HG03108 (cell line): ENCODE data around the gene MYMK.
"Not testable (repeated sequence)": the region's sequence is repeated elsewhere in the genome, so short reads cannot be mapped to it uniquely, and the experiment has no call there.

Experiments
- ATAC-seq: cut with Tn5 transposase; IDR thresholded peaks from one replicate; pipeline ENCODE4 v1.9.1; 2021; ENCODE audit warnings: moderate library complexity; ENCODE audit not compliant: unreplicated experiment

MYMK gene, protein sequence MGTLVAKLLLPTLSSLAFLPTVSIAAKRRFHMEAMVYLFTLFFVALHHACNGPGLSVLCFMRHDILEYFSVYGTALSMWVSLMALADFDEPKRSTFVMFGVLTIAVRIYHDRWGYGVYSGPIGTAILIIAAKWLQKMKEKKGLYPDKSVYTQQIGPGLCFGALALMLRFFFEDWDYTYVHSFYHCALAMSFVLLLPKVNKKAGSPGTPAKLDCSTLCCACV

DNA sequence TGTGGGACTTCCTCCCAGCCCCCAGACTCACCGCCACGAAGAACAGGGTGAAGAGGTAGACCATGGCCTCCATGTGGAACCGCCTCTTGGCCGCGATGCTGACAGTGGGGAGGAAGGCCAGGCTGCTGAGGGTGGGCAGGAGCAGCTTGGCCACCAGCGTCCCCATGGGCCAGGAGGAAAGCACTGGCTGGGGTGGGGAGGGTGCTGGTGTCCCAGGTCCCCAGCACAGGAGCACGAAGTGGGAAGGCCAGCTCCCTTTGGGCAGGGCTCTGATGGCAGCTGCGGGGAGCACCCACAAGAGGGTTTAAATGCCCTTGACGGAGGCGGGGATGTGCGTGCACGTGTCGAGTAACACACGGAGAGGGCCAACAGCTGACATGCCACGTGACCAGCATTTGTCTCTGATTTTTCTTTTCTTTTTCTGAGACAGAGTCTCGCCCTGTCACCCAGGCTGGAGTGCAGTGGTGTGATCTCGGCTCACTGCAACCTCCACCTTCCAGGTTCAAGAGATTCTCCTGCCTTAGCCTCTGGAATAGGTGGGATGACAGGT is at the start of gene MYMK:
Gene MYMK (minus strand): TSS at position 281 of the 550 bp plus-strand sequence. CDS start 115 bp downstream, at position 166.
- ATAC-seq: no peak

DNA sequence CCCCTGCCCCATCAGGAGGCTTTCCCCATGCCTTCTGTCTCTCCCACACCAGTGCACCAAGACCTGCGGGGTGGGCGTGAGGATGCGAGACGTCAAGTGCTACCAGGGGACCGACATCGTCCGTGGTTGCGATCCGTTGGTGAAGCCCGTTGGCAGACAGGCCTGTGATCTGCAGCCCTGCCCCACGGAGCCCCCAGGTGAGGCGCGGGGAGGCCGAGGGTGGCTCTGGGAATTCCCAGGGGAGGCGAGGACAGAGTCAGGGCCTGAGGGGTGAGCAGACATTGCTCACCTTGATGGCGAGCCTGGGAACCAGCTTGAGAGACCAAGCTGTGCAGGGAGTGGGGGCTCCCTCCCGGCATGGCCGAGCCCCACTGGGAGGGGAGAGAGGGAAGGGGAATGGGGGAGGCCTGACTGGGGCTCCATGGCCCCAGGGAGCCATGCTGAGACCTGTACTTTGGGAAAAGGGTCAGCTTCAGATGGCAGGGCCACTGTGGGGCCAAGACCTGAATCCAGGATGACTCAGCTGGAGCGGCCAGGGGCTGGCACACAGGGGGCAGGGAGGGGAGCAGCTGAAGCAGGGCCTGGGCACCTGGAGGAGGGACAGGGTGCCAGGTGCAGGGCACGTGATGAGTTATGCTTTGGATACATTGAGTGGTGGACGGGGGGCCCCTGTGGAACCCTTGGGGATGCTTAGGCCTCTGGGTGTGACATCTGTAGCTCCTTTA is 49.2 kb upstream of the MYMK start:
- ATAC-seq: no peak

DNA sequence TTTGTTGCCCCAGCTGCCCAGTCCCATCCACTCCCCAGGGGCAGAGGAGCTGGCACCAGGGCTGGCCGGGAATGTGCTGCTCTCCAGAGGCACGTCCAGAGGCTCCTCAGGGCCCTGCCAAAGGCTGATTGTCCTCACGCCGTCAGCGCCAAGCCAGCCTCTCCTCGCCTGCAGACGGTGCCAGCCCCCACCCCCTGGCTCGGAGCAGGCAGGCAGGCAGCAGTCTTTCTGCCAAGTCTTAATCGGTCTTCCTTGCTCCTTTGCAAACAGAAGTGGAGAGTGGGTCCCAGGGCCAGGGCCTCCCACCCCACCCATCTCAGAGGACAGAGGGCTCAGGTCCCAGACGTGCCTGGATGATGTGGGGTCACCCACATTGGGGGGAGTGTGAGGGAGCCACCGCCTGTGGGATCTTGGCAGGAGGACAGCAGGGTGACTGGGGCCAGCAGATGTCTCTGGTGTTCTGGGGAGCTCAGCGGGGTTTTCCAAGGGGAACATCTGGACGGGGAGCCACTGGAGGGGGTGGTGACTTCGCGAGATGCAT is 48.1 kb upstream of the MYMK start:
- ATAC-seq: no peak

DNA sequence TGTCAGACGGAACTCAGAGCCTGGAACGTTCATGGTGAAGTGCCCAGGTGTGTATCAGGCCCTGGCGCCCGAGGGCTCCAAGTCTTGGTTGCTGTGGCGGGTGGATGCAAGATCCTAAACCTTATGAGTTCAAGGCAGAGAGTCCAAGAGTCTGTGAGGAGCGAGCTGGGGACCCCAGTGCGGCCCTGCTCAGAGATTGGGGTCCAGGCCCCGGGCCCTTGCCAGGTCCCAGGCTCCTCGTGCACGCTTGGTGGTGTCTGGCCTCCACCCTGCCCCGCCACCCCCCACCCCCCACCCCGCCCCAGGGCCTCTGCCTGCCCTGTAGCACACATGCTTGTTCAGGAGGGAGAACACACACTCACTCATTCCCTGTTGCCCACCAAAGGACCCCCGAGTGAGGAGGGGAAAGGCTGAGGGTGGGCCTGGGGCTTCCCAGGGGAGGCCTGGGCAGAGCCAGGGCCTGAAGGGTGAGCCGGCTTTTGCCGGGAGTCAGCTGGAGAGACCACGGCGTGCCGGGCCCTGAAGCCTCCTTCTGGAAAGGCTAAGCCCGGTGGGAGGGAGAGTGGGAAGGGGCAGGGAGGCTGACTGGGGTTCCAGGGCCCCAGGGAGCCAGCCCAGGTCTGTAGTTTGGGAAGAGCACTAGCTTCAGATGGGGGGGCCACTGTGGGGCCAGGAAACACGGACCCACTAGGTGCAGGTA is 47.3 kb upstream of the MYMK start:
- ATAC-seq: no peak

DNA sequence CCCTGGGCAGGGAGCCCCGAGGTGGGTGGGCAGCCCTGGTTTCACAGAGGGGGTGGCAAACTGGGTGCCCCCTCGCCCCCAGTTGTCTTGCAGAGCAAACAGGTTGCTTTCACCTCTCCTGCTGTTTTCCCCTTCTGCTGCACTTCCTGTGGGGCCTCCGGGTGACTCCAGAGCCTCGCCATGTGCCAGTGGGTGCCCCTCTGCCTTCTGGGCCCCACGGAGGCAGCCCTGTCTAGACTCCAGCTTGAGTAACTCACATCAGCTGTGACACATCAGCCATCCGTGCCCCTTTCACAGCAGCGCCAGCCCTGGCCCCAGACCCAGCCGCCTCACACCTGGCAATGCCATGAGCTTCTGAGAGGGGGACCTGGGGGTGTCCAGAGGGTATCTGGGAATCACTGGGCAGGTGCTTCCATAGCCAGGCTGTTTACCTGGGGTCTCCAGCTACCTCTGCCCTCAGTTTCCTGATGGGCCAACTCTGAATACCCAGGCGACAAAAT is 46.7 kb upstream of the MYMK start:
- ATAC-seq: no peak

DNA sequence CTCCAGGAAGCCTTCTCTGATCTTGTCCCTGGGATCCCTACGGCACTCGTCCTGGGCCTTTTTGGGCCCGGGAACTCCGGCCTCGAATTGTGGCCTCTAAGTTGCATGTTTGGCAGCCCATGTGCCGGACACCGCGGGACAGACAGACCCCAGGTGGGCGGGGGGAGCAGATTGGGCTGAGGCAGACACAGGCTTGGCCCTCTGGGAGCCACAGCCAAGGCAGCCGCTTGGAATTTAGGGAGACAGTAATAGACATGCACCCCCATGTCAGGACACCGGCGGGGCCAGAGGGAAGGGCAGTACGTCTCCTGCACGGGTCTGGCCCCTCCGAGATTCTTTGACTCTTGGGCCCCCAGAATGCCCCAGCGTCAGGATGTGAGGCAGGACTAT is 45.9 kb upstream of the MYMK start:
- ATAC-seq: no peak

DNA sequence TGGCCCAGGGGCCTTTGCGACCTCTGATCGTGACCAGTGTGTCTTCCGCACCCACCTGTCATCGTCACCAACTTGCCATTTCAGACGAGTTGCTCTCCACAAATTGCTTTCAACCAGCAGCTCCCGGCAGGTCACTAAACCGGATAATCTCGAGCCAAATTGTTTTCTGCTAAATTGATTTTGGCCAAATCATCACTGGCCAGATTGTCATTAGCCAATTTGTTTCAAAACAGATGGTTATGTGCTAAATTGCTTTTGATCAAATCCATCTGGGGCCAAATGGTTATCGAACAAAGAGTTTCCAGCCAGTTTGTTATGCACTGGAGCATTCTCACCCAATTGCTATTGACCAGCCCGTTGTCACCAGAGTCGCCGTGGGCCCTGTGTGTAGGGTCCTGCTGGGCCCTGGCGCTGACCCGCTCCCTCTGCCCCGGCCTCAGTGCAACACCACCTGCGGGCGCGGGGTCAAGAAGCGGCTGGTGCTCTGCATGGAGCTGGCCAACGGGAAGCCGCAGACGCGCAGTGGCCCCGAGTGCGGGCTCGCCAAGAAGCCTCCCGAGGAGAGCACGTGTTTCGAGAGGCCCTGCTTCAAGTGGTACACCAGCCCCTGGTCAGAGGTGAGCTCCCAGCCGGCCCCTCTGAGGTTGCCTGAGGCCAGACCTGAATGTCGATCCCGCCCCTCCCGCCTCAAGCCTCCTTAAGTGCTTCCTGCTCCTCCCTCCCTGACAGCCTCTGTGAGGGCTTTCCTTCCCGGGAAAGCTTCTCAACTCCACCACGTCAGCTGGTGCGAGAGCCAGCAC is 45.3 kb upstream of the MYMK start:
- ATAC-seq: no peak

DNA sequence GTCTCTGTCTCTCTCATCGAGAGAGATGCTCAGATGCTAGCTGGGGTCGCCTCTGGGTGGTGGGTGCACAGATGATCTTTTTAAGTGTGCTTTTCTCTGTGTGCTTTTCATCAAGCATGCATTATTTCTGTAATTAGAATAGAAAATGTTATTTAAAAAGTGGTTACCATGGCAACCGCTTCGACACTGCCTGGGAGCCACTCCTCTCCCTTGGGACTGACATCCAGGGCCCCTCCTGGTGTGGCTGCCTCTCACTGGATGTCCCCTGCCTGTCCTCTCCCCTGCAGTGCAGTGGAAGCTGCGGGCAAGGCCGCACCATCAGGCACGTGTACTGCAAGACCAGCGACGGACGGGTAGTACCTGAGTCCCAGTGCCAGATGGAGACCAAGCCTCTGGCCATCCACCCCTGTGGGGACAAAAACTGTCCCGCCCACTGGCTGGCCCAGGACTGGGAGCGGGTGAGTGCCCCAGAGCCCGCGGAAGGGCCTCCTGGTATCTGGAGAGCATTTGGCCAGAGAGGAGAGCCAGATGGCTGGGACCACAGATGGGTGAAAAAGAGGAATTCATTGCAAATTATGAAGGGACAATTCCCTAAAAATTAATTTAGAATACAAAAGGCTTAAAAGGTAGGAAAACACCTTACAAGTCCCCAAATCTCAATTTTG is 44.5 kb upstream of the MYMK start:
- ATAC-seq: no peak

DNA sequence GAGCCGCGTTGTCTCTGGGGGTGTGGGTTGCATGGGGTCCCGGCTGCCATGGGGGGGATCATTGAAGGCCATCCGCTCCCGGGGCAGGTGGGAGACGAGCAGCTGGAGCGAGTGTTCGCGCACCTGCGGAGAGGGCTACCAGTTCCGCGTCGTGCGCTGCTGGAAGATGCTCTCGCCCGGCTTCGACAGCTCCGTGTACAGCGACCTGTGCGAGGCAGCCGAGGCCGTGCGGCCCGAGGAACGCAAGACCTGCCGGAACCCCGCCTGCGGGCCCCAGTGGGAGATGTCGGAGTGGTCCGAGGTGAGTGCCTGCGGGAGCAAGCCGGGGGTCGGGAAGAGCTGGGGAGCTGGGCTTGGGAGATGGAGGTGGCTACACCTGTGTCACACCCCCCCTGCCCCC is 43.4 kb upstream of the MYMK start:
- ATAC-seq: no peak

DNA sequence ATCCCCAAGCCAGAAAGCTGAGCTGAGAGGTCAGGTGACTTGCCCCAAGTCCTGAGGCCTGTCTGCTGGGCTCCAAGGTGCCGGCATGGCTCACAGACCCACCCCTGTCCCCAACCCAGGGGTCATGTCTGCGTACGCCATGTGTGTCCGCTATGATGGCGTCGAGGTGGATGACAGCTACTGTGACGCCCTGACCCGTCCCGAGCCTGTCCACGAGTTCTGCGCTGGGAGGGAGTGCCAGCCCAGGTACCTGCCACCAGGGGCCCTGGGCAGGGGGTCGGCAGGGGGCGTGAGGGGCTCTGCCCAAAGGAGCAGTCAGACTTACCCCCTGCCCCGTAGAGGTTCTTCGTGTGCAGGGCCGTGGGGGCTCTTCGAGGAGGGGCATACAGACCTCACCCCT is 42.1 kb upstream of the MYMK start:
- no peak for ATAC-seq

DNA sequence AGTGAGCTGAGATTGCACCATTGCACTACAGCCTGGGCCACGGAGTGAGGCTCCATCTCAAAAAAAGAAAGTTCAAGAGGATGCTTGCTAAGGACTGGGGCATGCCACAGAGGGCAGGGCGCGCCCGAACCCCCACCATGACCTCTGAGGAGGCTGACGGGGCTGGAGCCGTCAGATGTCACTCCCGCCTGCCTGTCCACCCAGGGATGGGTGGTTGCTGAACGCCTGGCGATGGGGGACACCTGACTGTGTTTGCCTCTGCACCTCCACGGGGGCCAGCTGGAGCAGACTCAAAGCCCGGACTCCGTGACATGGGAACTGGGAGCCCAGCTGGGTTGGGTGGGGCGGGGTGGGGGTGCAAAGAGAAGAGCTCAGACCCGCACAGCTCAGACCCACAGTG is 41.6 kb upstream of the MYMK start:
- ATAC-seq: no peak

DNA sequence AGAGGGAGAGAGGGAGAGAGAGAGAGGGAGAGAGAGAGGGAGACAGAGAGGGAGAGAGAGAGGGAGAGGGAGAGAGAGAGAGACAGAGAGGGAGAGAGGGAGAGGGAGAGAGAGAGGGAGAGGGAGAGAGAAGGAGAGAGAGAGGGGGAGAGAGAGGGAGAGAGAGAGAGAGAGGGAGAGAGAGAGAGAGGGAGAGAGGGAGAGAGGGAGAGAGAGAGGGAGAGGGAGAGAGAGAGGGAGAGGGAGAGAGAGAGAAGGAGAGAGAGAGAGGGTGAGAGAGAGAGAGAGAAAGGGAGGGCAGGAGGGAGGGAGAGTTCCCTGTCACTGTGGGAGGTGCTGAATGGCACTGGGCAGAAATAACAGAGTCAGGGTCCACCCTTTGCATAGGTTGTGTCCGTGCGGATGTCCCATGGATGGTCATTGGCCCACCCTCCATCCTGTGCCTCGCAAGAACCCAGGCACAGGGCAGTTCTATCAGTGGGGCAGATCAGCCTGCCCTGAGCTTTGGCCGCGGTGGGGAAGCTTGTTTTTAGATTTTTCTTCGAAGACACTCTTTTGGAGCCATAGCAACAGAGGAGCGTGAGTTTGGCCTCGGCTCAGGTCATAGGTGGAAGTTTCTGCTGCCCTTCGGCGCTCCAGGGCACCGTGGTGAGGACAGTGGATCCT is 39.8 kb upstream of the MYMK start:
- no peak for ATAC-seq

DNA sequence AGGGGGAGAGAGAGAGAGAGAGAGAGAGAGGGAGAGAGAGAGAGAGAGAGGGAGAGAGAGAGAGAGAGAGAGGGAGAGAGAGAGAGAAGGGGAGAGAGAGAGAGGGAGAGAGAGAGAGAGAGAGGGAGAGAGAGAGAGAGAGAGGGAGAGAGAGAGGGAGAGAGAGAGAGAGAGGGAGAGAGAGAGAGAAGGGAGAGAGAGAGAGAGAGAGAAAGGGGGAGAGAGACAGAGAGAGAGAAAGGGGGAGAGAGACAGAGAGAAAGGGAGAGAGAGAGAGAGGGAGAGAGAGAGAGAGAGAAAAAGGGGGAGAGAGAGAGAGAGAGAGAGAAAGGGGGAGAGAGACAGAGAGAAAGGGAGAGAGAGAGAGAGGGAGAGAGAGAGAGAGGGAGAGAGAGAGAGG is 39.1 kb upstream of the MYMK start:
- not testable (repeated sequence) for ATAC-seq

DNA sequence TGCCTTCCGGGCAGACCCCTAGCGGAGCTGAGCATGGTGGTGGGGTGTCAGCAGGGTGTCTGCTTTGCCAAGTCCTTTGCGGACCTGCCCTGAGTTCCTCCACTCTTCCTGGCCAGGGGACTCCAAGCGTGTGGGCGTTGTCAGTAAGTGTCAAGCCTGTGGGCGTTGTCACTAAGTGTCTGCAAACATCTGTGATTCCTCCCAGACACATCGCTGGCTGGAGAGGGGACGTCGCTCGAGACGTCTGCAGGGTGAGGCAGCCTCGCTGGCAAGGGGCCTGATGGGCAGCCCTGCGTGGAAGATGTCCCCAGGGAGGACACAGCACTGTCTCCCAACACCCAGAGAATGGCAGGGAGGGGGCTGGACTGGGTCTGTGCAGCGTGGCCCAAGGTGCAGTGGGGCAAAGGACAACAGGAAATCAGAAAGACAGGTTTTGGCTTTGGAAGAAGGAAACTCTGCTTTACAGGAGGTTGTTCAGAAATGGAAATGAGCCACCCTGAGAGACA is 38.6 kb upstream of the MYMK start:
- ATAC-seq: no peak

DNA sequence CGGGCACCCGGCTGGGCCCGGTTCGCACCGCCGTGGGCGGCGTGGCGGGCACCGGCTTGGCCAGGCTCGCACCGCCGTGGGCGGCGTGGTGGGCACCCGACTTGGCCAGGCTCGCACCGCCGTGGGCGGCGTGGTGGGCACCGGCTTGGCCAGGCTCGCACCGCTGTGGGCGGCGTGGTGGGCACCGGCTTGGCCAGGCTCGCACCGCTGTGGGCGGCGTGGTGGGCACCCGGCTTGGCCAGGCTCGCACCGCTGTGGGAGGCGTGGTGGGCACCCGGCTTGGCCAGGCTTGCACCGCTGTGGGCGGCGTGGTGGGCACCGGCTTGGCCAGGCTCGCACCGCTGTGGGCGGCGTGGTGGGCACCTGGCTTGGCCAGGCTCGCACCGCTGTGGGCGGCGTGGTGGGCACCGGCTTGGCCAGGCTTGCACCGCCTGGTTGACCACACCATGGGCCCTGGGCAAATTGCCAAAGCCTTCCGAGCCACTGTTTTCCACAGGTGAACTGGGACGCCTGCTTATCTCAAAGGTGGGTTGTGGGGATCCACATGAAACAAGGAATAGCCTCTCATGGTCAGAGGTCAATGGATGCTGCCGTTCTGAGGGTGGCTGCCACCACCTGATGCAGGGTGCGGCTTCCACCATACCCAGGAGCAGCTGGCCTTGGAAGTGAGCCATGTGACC is 38.0 kb upstream of the MYMK start:
- no peak for ATAC-seq

DNA sequence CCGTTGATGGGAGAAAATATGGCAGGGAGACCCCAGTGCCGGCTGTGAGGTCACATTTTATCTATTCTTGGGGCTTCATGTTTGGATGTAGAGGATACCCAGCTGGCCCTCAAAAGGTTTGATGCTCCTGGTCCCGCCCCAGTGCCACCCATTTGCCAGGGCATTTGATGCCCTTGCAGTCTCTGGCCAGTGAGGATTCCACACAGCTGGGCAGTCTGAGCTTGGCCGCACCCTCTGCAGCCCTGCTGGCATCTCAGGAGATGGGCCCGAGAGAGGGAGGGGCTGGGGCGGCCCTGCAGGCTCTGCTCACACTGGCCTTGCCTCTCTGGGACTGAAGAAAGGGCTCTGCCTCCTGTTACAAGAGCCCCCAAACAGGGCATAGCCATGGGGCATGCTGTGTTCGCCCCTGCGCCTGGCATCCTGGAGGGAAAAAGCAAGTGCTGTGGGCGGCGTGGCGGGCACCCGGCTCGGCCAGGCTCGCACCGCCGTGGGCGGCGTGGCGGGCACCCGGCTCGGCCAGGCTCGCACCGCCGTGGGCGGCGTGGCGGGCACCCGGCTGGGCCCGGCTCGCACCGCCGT is 37.3 kb upstream of the MYMK start:
- no peak for ATAC-seq

DNA sequence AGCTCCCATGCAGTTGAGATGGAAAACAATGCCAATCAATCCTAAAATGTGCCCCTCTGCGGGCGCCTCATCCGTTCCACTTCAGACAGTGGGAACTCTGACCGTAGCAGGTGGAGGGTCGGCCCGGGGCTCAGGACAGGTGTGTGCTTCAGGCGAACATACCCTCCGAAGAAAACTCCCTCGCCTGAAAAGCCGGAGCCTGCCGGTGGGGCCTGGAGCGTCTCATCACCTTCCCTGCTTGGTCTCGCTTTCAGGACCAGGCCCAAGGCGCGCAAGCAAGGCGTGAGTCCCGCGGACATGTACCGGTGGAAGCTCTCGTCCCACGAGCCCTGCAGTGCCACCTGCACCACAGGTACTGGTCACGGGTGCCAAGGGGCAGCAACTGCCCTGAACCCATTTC is 36.2 kb upstream of the MYMK start:
- no peak for ATAC-seq

DNA sequence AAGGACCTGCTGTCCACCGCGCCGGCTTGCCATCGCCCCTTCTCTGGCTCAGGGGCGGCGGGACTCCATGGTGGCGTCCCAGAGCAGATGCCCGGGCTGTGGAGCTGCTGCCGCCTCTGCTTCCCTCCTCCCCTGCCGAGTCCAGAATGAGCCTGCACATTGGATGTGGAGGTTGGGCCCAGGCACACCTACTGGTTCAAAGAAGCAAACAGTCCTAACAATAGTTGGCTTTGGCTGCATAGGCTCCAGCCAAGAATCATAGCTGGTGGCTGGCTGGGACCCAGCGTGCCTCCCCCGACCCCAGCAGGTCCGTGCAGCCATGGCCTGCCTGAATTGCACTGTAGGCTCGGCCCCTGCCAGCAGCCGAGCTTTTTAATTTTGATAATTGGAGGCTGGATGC is 35.6 kb upstream of the MYMK start:
- ATAC-seq: no peak
